Activated T-helper 17 cell treated with anti-CD3 and anti-CD28 coated beads, Interleukin-2, amount 50 U/mL, for 72 hours (primary cell): ENCODE measurements around the gene SSTR3. TPM values are rescaled to one million over a fixed set of nuclear protein-coding genes. Genes with fewer than 3 reads are reported as not detected.
"Not testable (repeated sequence)": the region's sequence is repeated elsewhere in the genome, so short reads cannot be mapped to it uniquely, and the experiment has no call there.

Experiments used
- ATAC-seq: fragments of 150-1000 bp; cut with Tn5 transposase; replicated peaks from 2 replicates; pipeline ENCODE4 v1.10.0; 2021; ENCODE audit warnings: mild to moderate bottlenecking, moderate library complexity
- H3K27ac Mint-ChIP-seq: one replicate; pipeline ENCODE4 v1.8.0; 2022; ENCODE audit warnings: mixed read lengths
- H3K27me3 Mint-ChIP-seq: one replicate; pipeline ENCODE4 v1.8.0; 2022; ENCODE audit warnings: mixed read lengths
- H3K36me3 Mint-ChIP-seq: one replicate; pipeline ENCODE4 v1.8.0; 2022; ENCODE audit warnings: low read depth, mild to moderate bottlenecking, mixed read lengths
- H3K4me1 Mint-ChIP-seq: one replicate; pipeline ENCODE4 v1.8.0; 2022; ENCODE audit warnings: mixed read lengths
- H3K4me3 Mint-ChIP-seq: one replicate; pipeline ENCODE4 v1.8.0; 2022; ENCODE audit warnings: mild to moderate bottlenecking, mixed read lengths
- H3K9me3 Mint-ChIP-seq: one replicate; pipeline ENCODE4 v1.8.0; 2022; ENCODE audit warnings: mixed read lengths
- total RNA-seq, 2 donors: library from RNA; stranded (reverse); gene quantifications; one replicate each; pipeline ENCODE4 v1.2.3, GENCODE V29; 2022

The SSTR3 gene
- total RNA-seq, 2 donors from 2014 or later, result 2.6 to 16.2 TPM

DNA sequence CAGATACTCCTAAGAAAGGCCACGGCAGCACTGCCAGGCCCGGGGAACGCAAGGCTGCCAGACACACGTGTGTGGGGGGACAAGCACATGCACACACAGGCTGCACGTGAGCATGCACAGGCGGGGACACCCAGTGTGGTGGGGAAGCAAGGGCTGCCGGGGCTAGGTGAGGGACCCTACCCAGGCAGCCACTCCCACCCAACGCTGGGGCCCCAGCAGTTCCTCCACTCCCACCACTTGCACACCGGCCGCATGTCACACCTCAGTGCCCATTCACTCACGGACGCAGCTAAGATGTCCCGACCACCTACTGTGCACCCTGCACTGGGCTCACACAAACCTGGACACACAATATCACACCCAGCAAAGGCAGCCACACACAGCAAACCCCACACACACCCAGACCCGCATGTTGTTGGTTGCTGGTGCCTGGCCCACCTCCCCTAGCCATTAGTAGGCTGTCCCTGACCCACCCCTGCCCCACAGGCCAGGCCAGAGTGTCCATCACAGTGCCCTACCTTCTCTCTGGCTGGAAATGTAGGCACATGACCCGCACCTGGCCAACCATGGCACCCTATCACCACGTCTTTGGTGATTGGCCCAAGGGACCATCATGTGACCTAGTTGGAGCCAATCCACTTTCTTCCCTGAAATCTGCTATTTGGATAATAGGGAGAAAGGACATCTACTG lies 8.8 kb downstream of the SSTR3 start:
- Mint-ChIP-seq H3K4me3 (no peak overlapping the region), H3K9me3 (no peaks in the 10 kb centered on the region), H3K4me1 (peaks cover 9% of the 10 kb centered on the region), H3K27ac (peak overlapping the region; percentile 13), H3K36me3 (no peaks in the 10 kb centered on the region), H3K27me3 (no peaks in the 10 kb centered on the region)
- no peak for ATAC-seq

- Mint-ChIP-seq H3K4me3 (no peak overlapping the region), H3K27ac (no peak overlapping the region), H3K4me1 (peaks cover 15% of the 10 kb centered on the region), H3K9me3 (no peaks in the 10 kb centered on the region), H3K27me3 (no peaks in the 10 kb centered on the region), H3K36me3 (no peaks in the 10 kb centered on the region)
- no peak for ATAC-seq
Observed at GRCh38 chr22:37202716-37203115, 9.6 kb downstream of the SSTR3 start.

DNA sequence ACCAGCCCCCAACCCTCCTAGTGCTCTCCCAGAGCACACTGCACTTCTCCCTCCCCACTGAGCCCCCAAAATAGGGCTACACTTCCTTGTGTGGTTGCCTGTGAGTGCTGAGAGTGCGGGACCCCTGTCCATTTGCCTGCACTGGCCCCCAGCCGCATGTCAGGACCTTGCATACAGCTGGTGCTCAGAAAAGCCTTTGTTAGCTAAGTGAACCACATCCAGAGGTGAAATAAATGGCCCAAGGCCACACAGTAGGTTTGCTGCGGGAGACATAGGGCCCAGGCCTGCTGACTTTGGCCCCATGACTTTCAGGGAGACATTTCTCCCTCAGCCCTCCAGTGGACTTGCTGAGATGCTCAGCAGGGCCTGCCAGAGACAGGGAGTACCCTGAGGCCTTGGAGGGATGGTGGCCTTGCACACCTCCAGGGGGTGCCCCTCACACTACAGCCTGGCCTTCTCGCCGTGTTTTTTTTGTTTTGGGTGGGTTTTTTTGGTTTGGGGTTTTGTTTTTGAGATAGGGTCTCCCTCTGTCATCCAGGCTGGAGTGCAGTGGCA lies 10.2 kb downstream of the SSTR3 start:
- no peak for ATAC-seq
- H3K27ac Mint-ChIP-seq, result no peak overlapping the region

GRCh38 chr22:37201443-37201820 lies 10.8 kb downstream of the SSTR3 start:
- not testable (repeated sequence) for ATAC-seq, H3K27ac Mint-ChIP-seq
- peaks cover 18% of the 10 kb centered on the region for H3K4me1 Mint-ChIP-seq

More for the DNA sequence above, 10.2 kb downstream of the SSTR3 start:
- no peaks in the 10 kb centered on the region for H3K27me3 Mint-ChIP-seq
- no peaks in the 10 kb centered on the region for H3K9me3 Mint-ChIP-seq
- H3K36me3 Mint-ChIP-seq, result no peaks in the 10 kb centered on the region
- H3K4me1 Mint-ChIP-seq, result peaks cover 17% of the 10 kb centered on the region
- no peak overlapping the region for H3K4me3 Mint-ChIP-seq

GRCh38 chr22:37199760-37200108 lies 12.5 kb downstream of the SSTR3 start:
- ATAC-seq, result peak; percentile 17
- Mint-ChIP-seq H3K27ac (peak overlapping the region; percentile 97), H3K9me3 (no peaks in the 10 kb centered on the region), H3K4me1 (peaks cover 25% of the 10 kb centered on the region), H3K27me3 (no peaks in the 10 kb centered on the region), H3K36me3 (no peaks in the 10 kb centered on the region), H3K4me3 (peak overlapping the region; percentile 99)

More at GRCh38 chr22:37201443-37201820, 10.8 kb downstream of the SSTR3 start:
- H3K27me3 Mint-ChIP-seq, H3K36me3 Mint-ChIP-seq, H3K4me3 Mint-ChIP-seq, H3K9me3 Mint-ChIP-seq: not testable (repeated sequence)

DNA sequence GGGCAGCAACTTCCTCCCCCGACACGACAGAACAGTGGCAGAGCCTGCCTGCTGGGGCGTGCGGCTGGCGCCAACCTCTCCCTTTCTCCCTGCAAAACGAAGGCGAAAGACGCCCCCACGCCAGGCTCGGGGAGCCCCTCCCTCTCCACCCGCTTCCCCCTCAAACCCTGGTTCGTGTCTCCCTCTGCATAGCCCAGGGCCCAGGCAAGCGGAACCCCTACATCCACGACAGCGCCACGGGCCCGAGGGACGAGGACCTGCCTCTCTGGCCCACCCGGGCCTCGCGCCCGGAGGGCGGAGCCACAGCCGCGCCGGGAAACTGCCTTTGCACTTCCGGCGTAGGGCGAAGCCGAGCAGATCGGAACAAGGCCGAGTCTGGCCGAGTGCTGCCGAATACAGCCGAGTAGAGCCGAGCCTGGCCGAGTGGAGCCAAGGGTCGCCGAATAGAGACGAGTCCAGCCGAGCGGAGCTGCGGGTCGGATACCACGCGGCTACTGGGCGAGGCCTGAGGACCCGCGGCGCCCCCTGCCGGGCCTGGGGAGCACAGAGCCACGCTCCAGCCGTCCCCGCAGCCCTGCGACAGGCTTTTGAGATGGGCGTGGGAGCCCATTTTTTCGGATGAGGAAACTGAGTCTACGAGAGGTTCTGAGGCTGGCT lies 13.0 kb downstream of the SSTR3 start:
- peaks cover 27% of the 10 kb centered on the region for H3K4me1 Mint-ChIP-seq
- no peaks in the 10 kb centered on the region for H3K27me3 Mint-ChIP-seq
- H3K9me3 Mint-ChIP-seq, result no peaks in the 10 kb centered on the region
- peak overlapping the region; percentile 97 for H3K27ac Mint-ChIP-seq
- peak; percentile 94 for ATAC-seq
- no peaks in the 10 kb centered on the region for H3K36me3 Mint-ChIP-seq
- H3K4me3 Mint-ChIP-seq, result peak overlapping the region; percentile 99

DNA sequence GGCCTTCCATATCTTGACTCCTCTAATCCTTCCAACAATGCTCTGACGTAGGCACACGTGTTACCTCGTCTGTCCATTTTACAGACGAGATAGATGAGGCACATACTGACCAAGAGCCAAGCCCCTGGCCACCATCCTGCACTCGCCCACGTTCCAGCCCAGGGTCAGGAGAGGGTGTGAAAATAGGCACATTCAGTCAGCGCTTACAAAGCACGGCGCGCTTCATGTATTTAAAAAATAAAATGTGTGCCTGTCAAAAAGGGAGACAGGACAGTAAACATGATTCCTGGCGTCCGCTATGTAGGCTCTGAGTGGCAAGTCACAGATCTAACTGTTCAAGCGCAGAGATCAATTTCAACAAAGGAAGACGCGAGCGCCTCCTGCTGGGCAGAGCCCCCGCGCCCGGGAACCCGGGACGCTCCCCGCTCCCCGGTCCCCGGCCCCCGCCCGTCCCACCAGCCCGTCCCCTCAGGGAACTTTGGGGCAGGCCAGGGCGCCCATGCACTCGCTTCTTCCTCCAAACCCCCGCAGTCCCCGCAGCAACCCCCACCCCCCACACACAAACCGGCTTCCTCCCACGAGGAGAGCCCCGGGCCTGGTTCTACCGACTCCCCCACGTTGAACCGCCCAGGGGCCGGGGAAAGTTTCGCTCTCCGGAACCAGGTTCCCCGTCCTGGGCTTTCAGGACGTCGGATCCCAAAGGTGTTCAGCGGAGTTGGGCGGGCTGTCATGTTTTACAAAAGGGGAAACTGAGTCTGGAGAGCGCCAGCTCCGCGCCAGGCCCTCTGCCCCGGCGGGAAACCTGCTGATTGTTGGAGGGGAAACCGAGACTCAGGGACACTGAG lies 13.8 kb downstream of the SSTR3 start:
- peak overlapping the region; percentile 97 for H3K27ac Mint-ChIP-seq
- H3K36me3 Mint-ChIP-seq, result no peaks in the 10 kb centered on the region
- peak; percentile 52 for ATAC-seq
- peaks cover 29% of the 10 kb centered on the region for H3K4me1 Mint-ChIP-seq
- peak overlapping the region; percentile 99 for H3K4me3 Mint-ChIP-seq
- H3K27me3 Mint-ChIP-seq, result no peaks in the 10 kb centered on the region
- H3K9me3 Mint-ChIP-seq, result no peaks in the 10 kb centered on the region

GRCh38 chr22:37197451-37198257 lies 14.6 kb downstream of the SSTR3 start:
- no peaks in the 10 kb centered on the region for H3K27me3 Mint-ChIP-seq
- H3K36me3 Mint-ChIP-seq, result no peaks in the 10 kb centered on the region
- H3K9me3 Mint-ChIP-seq, result no peaks in the 10 kb centered on the region
- H3K4me1 Mint-ChIP-seq, result peaks cover 31% of the 10 kb centered on the region
- H3K27ac Mint-ChIP-seq, result peak overlapping the region; percentile 97
- no peak for ATAC-seq
- peak overlapping the region; percentile 99 for H3K4me3 Mint-ChIP-seq

DNA sequence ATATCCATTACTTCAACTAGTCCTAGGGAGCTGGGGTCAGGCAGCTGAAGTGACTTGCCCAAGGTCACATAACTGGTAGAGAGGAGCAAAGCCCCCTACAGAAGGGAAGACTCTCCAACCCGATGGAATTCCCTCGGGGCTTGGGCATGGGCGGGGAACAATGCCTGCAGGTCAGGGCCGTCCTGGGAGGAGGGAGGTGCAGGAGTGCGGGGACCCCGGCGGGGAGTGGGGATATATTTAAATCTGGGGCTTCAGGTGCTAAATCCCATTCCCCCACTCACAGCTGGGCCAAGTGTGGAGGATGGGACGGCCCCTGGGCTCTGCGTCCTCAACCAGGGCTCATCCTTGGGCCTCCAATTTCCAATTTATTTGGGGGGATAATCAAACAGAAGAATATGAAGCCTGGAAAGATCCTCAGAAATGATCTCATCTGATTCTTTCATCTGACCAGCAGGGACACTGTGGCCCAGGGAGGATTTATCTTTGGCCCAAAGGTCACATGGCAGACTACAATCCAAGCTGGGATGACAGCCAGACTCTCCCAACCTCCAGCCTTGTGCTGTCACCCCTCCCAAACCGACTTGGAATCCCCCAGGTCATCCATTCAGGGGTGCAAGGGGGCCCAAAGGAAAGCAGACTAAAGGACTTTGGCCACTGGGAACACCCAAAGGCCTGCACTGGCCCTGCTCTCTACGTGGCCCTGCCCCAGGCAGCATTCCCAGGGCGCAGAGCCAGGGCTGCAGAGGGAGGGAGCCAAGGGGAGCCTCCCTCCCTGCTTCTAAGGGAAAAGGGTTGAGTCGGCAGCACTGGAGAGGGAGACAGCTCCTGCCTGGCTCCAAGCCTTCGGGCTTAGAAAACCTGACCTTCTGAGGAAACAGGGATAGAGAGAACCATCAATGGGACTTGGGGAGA lies 15.5 kb downstream of the SSTR3 start:
- Mint-ChIP-seq H3K4me1 (peaks cover 31% of the 10 kb centered on the region), H3K9me3 (no peaks in the 10 kb centered on the region), H3K36me3 (no peaks in the 10 kb centered on the region), H3K27ac (peak overlapping the region; percentile 17), H3K27me3 (no peaks in the 10 kb centered on the region), H3K4me3 (peak overlapping the region; percentile 99)
- no peak for ATAC-seq

DNA sequence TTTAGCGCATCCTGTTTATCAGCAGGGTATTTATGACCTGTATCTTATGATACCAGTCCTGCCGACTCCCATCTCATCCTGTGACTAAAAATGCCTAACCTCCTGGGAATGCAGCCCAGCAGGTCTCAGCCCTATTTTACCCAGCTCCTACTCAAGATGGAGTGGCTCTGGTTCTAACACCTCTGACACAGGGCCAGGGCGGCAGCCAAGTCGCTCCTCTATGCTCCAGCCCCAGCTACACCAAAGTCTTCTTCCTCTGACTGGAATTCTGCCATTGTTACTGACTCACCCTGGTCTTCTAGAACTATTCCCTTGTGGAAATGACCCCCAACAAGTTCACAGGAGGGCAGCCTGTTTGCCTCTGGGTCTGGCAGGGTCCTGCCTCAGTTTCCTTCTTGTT lies 16.4 kb downstream of the SSTR3 start:
- Mint-ChIP-seq H3K27ac (peak overlapping the region; percentile 17), H3K9me3 (no peaks in the 10 kb centered on the region), H3K4me3 (peak overlapping the region; percentile 20), H3K36me3 (no peaks in the 10 kb centered on the region), H3K27me3 (no peaks in the 10 kb centered on the region), H3K4me1 (peaks cover 31% of the 10 kb centered on the region)
- no peak for ATAC-seq

- H3K4me3 Mint-ChIP-seq, result peak overlapping the region; percentile 61
- H3K27me3 Mint-ChIP-seq, result no peaks in the 10 kb centered on the region
Observed at GRCh38 chr22:37194750-37195149, 17.5 kb downstream of the SSTR3 start.

GRCh38 chr22:37193629-37194191 lies 18.6 kb downstream of the SSTR3 start:
- peak; percentile 63 for ATAC-seq
- H3K36me3 Mint-ChIP-seq, result no peaks in the 10 kb centered on the region
- peak overlapping the region; percentile 71 for H3K27ac Mint-ChIP-seq
- peak overlapping the region; percentile 61 for H3K4me3 Mint-ChIP-seq
- H3K27me3 Mint-ChIP-seq, result no peaks in the 10 kb centered on the region
- H3K9me3 Mint-ChIP-seq, result no peaks in the 10 kb centered on the region
- H3K4me1 Mint-ChIP-seq, result peaks cover 33% of the 10 kb centered on the region

More at GRCh38 chr22:37194750-37195149, 17.5 kb downstream of the SSTR3 start:
- H3K4me1 Mint-ChIP-seq, result peaks cover 31% of the 10 kb centered on the region
- H3K27ac Mint-ChIP-seq, result peak overlapping the region; percentile 71
- H3K9me3 Mint-ChIP-seq, result no peaks in the 10 kb centered on the region
- no peak for ATAC-seq
- no peaks in the 10 kb centered on the region for H3K36me3 Mint-ChIP-seq

GRCh38 chr22:37192741-37193140 lies 19.5 kb downstream of the SSTR3 start:
- no peak for ATAC-seq
- Mint-ChIP-seq H3K27ac (no peak overlapping the region), H3K9me3 (no peaks in the 10 kb centered on the region), H3K36me3 (no peaks in the 10 kb centered on the region), H3K4me1 (peaks cover 29% of the 10 kb centered on the region), H3K27me3 (no peaks in the 10 kb centered on the region), H3K4me3 (peak overlapping the region; percentile 61)
